ENCODE measurements around the gene EFHC1.

The EFHC1 gene

GRCh38 chr6:52543262-52543661, 123.1 kb downstream of the EFHC1 start:
- DNase-seq = no peak

- DNase-seq = no peak
Measured at GRCh38 chr6:52543729-52544601, 123.8 kb downstream of the EFHC1 start.

- DNase-seq = no peak
Measured at GRCh38 chr6:52544602-52545405, 124.7 kb downstream of the EFHC1 start.

GRCh38 chr6:52545406-52546119, 125.4 kb downstream of the EFHC1 start:
- DNase-seq = no peak

- DNase-seq = no peak
Measured at GRCh38 chr6:52546192-52546591, 126.0 kb downstream of the EFHC1 start.

- no peak for DNase-seq
Measured at GRCh38 chr6:52546678-52547077, 126.5 kb downstream of the EFHC1 start.

GRCh38 chr6:52547647-52548352, 127.7 kb downstream of the EFHC1 start:
- DNase-seq = no peak

- no peak for DNase-seq
Measured at GRCh38 chr6:52548353-52548713, 128.2 kb downstream of the EFHC1 start.

GRCh38 chr6:52548999-52549398, 128.9 kb downstream of the EFHC1 start:
- DNase-seq = no peak

- DNase-seq = no peak
Measured at GRCh38 chr6:52549428-52549827, 129.3 kb downstream of the EFHC1 start.

- DNase-seq = no peak
Measured at GRCh38 chr6:52550014-52550575, 130.0 kb downstream of the EFHC1 start.

GRCh38 chr6:52550870-52551269, 130.7 kb downstream of the EFHC1 start:
- DNase-seq = no peak

GRCh38 chr6:52551483-52552277, 131.5 kb downstream of the EFHC1 start:
- DNase-seq = no peak

GRCh38 chr6:52552278-52552643, 132.1 kb downstream of the EFHC1 start:
- DNase-seq = no peak

GRCh38 chr6:52553158-52553557, 133.0 kb downstream of the EFHC1 start:
- no peak for DNase-seq

GRCh38 chr6:52553719-52554118, 133.6 kb downstream of the EFHC1 start:
- no peak for DNase-seq

GRCh38 chr6:52554684-52555280, 134.6 kb downstream of the EFHC1 start:
- DNase-seq = no peak

GRCh38 chr6:52555518-52556233, 135.5 kb downstream of the EFHC1 start:
- DNase-seq = no peak

GRCh38 chr6:52557389-52558265, 137.5 kb downstream of the EFHC1 start:
- DNase-seq = no peak
